ENCODE results near the gene KCTD4.
"Not testable (repeated sequence)": the region's sequence is repeated elsewhere in the genome, so short reads cannot be mapped to it uniquely, and the experiment has no call there.

GRCh38 chr13:45244736-45245135, 43.9 kb upstream of the KCTD4 start:
- not testable (repeated sequence) for TF ChIP-seq EZH2 (optimal IDR thresholded peaks at IDR 0.05; ENCODE audit: low read depth, low read length); CTCF (IDR thresholded peaks at IDR 0.05; ENCODE audit: low read length)

All from MM.1S (cell line).